Cardiac fibroblast (primary cell): ENCODE results near the gene GGACT.
A peak's percentile ranks its signal among the peaks of the same experiment; 100 is the strongest.

ENCODE experiments used
- DNase-seq, 2 donors: peaks; one replicate each; pipeline versions ENCODE4 v3.0.0 to v3.0.0-alpha.2; 2010; ENCODE audit warnings: low read depth in 2 of 2
- H3K4me3 ChIP-seq, 2 donors: replicated peaks in 1 of 2; 1 replicate in 1 of 2; 2 replicates in 1 of 2; pipeline ENCODE4 v1.5.1; 2011; ENCODE audit warnings: low read depth in 2 of 2, low read length in 2 of 2, mild to moderate bottlenecking in 2 of 2, moderate library complexity in 1 of 2
- TF ChIP-seq, protein P1 (sequence below): IDR thresholded peaks from one replicate; pipeline ENCODE4 v1.5.1; 2011; ENCODE audit warnings: low read depth, mild to moderate bottlenecking, low read length, inconsistent platforms

The GGACT gene

DNA sequence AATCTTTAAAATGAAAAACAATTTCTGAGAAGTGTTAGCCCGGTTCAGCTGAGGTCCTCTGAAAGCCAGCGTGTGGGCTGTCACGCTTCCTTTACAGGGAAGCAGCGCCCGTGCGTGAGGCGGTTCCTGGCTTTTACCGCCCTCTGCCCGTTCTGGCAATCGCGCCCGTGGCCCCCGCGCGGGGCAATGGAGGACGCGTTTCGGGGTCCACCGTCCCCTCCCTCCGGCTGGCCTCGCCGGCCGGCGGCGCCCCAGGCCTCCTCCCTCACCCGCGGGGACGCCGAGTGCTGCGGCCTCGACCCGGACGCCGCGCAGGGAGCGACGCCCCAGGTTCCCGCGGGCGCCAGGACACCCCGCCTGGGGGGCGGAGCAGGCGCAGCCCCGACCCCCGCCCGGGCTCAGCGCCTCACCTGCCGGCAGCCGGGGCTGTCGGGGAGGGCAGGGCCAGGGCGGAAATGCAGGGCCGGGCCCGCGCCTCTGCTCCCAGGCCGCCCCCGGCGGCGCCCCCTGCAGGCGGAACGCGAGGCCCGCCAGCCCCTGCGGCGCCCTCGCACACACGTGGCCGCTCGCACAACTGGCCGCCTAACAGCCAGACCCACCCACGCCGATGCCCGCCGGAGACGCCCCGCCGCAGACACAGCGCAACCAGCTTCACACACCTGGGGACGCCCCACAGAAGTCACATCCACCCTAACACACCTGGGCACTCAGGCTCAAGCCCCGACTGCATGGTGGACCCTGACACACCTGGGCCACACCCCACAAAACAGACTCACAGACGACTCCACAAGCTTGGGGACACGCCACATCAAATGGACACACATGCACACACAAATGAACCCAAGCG lies at the start of gene GGACT:
Gene GGACT (minus strand): TSS at position 459 of the 847 bp plus-strand sequence. CDS start 56,198 bp downstream, outside the sequence.
- DNase-seq: peak; percentile 62 to 72
- peak within 1 kb of the TSS; percentile 61 to 62 for H3K4me3 ChIP-seq
- TF ChIP-seq, protein P1, sequence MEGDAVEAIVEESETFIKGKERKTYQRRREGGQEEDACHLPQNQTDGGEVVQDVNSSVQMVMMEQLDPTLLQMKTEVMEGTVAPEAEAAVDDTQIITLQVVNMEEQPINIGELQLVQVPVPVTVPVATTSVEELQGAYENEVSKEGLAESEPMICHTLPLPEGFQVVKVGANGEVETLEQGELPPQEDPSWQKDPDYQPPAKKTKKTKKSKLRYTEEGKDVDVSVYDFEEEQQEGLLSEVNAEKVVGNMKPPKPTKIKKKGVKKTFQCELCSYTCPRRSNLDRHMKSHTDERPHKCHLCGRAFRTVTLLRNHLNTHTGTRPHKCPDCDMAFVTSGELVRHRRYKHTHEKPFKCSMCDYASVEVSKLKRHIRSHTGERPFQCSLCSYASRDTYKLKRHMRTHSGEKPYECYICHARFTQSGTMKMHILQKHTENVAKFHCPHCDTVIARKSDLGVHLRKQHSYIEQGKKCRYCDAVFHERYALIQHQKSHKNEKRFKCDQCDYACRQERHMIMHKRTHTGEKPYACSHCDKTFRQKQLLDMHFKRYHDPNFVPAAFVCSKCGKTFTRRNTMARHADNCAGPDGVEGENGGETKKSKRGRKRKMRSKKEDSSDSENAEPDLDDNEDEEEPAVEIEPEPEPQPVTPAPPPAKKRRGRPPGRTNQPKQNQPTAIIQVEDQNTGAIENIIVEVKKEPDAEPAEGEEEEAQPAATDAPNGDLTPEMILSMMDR: peak; percentile 29

DNA sequence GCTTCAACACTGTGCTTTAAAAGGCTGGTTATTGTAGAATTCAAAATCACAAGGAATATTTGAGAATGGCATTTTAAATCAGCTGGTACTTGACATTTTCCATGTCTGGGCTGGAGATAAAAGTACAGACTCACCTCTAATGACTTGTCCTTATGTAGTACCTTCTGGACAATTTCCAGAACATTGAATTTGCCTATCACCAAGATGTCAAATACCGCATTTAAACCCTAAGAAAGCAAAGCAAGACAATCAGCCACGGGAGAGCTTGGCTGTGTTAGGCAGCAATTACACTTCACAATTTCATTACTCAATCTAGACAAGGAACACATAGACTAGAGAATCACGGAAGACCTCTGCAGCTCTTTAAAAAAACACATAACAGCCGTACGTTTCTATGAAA lies 49.2 kb upstream of the GGACT start:
- TF ChIP-seq, protein P1: no peak
- DNase-seq: no peak
- H3K4me3 ChIP-seq: no peak overlapping the region

DNA sequence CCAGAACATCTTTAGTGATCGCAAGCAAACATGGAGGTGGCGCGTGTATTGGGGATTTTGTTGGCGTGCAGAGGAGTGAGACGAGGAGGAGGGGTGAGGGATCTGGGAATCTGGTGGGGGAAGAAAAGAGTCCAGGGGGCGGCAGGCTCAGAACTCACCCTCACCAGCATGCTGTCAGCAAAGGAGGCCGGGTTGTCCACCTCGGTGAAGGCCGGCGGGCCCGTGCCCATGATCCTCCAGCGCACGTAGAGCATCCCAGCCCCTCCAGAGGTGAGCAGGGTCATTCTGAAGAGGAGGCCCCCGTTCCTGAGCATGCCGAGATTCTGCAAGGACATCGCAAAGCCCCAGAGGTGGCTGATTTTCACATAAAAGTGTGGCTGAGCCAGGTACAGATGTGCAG lies 48.8 kb upstream of the GGACT start:
- no peak overlapping the region for H3K4me3 ChIP-seq
- no peak for DNase-seq
- TF ChIP-seq, protein P1: no peak

DNA sequence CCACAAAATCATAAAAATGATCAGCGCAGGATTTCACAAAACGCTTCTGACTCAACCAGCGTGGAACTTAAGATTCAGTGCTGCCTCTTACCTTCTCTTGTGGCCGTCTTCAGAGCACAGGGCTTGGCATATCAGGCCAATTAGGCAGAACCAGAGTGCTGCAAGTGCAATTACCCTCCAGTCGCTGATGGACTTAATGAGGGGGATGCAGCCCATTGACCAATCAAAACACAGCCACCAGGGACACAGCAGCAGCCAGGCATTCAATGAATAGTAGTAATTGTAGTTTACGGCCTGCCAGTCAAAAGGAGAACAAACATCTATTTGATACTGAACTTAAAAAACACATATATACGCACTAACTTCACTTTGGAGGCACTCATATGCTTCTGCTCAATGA lies 47.9 kb upstream of the GGACT start:
- TF ChIP-seq, protein P1: no peak
- H3K4me3 ChIP-seq: no peak overlapping the region
- DNase-seq: no peak

DNA sequence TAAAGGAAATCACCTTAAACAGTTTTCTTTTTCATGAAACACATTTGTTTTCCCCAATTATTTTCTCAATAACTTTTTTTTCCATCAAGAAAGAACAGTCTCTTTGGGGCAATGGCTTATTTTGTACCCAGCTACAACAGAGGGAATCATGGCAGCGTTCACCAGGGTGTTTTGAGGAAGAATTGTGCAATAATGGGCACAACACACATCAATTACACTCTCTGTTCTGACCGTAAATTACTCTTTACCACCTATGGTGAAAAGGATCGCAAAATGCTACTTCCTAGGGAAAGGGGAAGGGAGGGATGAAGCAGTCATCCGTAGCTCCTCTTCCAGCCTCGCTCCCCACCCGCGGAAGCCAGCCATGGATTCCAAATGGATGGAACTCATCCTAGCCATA lies 47.4 kb upstream of the GGACT start:
- TF ChIP-seq, protein P1: no peak
- DNase-seq: no peak
- no peak overlapping the region for H3K4me3 ChIP-seq

DNA sequence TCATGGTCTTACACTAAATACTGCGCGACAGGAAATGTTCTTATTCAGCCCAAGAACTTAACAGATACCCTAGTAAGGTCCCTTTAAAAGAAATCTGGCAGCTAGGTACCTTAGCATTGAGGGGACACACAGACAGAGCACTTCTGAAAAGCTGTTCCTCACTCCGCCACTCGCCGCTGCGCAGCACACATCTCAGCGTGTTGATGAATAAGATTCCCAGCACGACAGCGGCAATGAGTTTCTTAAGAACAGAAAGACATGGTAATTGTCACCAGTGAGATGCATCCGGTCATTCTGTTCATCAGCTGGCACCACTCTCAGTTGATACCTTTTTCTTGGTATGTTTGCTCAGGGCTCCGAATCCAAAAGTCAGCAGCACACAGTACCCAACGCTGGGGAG lies 46.1 kb upstream of the GGACT start:
- TF ChIP-seq, protein P1: no peak
- DNase-seq: no peak
- H3K4me3 ChIP-seq: no peak overlapping the region

DNA sequence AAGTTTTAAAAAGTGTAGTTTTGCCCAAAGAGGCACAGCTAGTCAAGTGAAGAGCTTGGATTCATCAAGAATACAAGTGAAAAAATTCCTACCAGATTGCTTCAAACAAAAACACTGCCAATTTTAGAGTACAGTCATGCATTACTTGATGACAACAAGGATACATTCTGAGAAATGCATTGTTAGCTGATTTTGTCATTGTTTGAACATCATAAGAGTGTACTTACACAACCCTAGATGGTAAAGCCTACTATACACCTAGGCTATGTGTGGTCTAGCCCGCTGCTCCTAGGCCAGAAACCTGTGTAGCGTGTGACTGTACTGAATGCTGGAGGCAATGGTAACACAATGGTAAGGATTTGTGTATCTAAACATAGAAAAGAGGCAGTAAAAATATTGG lies 44.9 kb upstream of the GGACT start:
- peak; percentile 70 to 96 for DNase-seq
- H3K4me3 ChIP-seq: no peak overlapping the region
- TF ChIP-seq, protein P1: no peak
